ENCODE results near the gene ZNF385C. TPM values are rescaled to one million over a fixed set of nuclear protein-coding genes. Genes with fewer than 3 reads are reported as not detected.

ZNF385C gene
- total and polyA plus RNA-seq, 2 of the 13 experiments (the other 11 are each of a cell fraction or from before 2014, with no cell fraction given), result 2.3 to 6.1 TPM

DNA sequence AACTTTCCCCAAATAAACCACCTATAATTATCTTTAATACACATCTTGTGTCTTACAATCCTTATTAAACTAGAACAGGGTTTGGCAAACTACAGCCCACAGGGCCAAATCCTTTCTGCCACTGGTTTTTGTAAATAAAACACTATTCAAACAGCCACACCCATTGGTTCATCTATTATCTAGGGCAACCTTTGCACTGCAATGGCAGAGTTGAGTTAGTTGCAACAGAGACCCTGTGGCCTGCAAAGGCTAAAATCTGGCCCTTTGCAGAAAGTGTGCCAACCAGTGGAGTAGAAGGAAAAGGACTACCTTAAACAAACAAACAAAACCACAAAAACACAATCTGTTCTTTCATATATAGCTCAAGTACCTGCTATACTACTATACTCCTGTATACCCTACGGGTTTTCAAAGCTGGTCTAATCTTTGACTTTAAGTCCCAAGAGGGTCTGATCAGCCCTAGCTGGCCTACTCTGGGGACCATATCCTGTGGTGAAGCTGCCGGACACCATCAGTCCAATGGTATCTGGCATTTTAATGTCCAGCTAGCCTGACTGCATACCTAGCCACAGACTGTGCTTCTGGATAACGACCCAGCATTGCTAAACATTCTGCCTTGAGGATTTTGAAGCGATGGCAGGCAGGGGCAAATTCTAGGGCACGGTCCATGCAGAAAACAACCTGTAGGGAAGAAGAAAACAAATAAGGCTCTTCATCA is 108.4 kb downstream of the ZNF385C start (continued):
- TF ChIP-seq RAD51 (IDR thresholded peaks at IDR 0.05; ENCODE audit: borderline replicate concordance), result no peak
- TF ChIP-seq, protein P1, sequence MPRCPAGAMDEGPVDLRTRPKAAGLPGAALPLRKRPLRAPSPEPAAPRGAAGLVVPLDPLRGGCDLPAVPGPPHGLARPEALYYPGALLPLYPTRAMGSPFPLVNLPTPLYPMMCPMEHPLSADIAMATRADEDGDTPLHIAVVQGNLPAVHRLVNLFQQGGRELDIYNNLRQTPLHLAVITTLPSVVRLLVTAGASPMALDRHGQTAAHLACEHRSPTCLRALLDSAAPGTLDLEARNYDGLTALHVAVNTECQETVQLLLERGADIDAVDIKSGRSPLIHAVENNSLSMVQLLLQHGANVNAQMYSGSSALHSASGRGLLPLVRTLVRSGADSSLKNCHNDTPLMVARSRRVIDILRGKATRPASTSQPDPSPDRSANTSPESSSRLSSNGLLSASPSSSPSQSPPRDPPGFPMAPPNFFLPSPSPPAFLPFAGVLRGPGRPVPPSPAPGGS (CRISPR knock-in tag; IDR thresholded peaks at IDR 0.05), result 0 out of 2 replicates have a peak, but pooled peaks have one; percentile 62
- TF ChIP-seq ZNF567 (CRISPR knock-in tag; IDR thresholded peaks at IDR 0.05; ENCODE audit: borderline replicate concordance), result no peak
- TF ChIP-seq, protein P2, sequence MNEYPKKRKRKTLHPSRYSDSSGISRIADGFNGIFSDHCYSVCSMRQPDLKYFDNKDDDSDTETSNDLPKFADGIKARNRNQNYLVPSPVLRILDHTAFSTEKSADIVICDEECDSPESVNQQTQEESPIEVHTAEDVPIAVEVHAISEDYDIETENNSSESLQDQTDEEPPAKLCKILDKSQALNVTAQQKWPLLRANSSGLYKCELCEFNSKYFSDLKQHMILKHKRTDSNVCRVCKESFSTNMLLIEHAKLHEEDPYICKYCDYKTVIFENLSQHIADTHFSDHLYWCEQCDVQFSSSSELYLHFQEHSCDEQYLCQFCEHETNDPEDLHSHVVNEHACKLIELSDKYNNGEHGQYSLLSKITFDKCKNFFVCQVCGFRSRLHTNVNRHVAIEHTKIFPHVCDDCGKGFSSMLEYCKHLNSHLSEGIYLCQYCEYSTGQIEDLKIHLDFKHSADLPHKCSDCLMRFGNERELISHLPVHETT (CRISPR knock-in tag; conservative IDR thresholded peaks at IDR 0.05), result no peak
- no peak for TF ChIP-seq PRMT3 (CRISPR knock-in tag; IDR thresholded peaks at IDR 0.05; ENCODE audit: borderline replicate concordance, low read depth)
- no peak for TF ChIP-seq ZNF616 (CRISPR knock-in tag; IDR thresholded peaks at IDR 0.05; ENCODE audit: low read depth)
- TF ChIP-seq MXI1 (IDR thresholded peaks at IDR 0.05; ENCODE audit: borderline replicate concordance, low read depth, low read length), result peak; percentile 10; the same call in 1 of the 3 replicates

DNA sequence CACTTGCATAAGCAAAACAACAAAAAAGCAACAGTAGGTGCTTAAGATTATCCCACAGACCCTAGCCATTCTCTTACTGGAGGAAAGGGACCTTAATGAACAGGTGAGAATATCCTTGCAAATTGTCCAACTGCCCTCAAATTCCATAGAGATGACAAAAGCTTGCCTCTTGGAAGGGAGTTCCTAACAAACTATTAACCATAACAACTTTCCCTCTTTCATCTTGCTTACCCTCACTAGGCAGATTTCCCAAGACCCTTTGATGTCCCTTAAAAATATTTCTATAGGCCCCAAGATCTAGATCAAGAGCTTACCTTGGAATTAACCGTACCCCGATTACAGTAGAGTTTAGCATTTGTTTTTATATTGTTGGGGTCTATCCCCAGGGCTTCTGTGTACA is 109.9 kb downstream of the ZNF385C start:
- CTCF ChIA-PET (ENCODE audit: low intra/inter-chr PET ratio, low total read pairs), result no interaction called here

More for the DNA sequence above, 109.9 kb downstream of the ZNF385C start:
- no peak overlapping the region for H3K4me2 ChIP-seq (ENCODE audit: low read depth, low read length)
- H3K4me1 ChIP-seq (ENCODE audit: insufficient read depth, low read length), result peaks cover 36% of the 10 kb centered on the region
- no peak for FAIRE-seq
- POLR2A ChIA-PET, result interaction anchor here (2.3 to 3.6 kb wide), 3 partner anchors 21 to 32 kb away, joined by 12 to 30 read pairs (median 28); partner anchors contain the start of genes CNP, DNAJC7 and NKIRAS2
- TF ChIP-seq RBM22 (optimal IDR thresholded peaks at IDR 0.05; ENCODE audit: low read length) (peak; percentile 37), TBP (CRISPR knock-in tag; IDR thresholded peaks at IDR 0.05) (no peak)
- no peak overlapping the region for H3K4me3 ChIP-seq (replicated peaks in 1 of 3; ENCODE audit: insufficient read depth in 1 of 3, low read depth in 2 of 3, low read length in 3 of 3)
- no peak for DNase-seq (ENCODE audit: low spot score)
- H4K20me1 ChIP-seq (ENCODE audit: insufficient read depth, low read length), result no peaks in the 10 kb centered on the region; the same call in 1 of the 2 replicates
- 95% methylated on average over 2 of the region's 2 CpGs for WGBS (ENCODE audit: low lambda C conversion rate)
- H2AFZ ChIP-seq (ENCODE audit: low read length), result no peak overlapping the region
- intact Hi-C loops (cut with micrococcal nuclease; ENCODE audit: unreplicated experiment) (no loop called here), in situ Hi-C loops (cut with HindIII; ENCODE audit: extremely low pct_ligation_motif_present, low pct_unique_long_range_greater_than_20kb) (no loop called here)
- H3K27me3 ChIP-seq (ENCODE audit: control insufficient read depth in 1 of 2, insufficient read depth in 2 of 2, low read length in 2 of 2), result no peaks in the 10 kb centered on the region
- no peaks in the 10 kb centered on the region for H3K9me3 ChIP-seq (ENCODE audit: low read length)
- no peak overlapping the region for H3K27ac ChIP-seq (ENCODE audit: extremely low read length, insufficient read depth, low read length)
- H3K9ac ChIP-seq (ENCODE audit: insufficient read depth, low read depth, low read length), result no peak overlapping the region
- no peaks in the 10 kb centered on the region for H3K79me2 ChIP-seq (ENCODE audit: insufficient read depth, low read length)
- no peak for ATAC-seq
- H3K36me3 ChIP-seq (replicated peaks in 1 of 2; ENCODE audit: control insufficient read depth in 1 of 2, insufficient read depth in 2 of 2, low read length in 2 of 2), result peaks cover 49 to 85% of the 10 kb centered on the region in 2 experiments
- no TSS peak for BruUV-seq (replicated peaks)
